Amniotic stem cell (primary cell): Measurements from ENCODE around the gene ISL2.

Experiments used
- DNase-seq: peaks from one replicate; lab custom pipeline; 2025; lab: John Stamatoyannopoulos, UW

The ISL2 gene

DNA sequence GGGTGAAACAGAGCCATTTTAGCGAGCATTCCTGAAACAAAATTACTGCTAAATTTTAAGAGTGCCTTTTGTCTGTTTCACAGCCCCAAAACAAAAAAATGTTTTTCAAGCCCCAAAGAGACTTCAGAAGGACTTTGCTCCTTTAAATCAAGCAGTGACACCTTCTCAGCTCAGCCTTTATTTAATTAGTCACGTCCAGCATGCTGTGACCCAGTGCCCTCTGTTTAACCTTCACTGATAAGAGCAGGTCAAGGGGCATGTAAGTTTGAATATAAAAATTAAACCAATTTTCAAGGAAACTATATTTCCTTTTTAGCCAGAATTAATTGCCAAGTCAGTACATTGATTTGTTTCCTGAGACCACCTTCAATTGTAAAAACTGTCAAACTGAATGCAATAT lies 40.6 kb downstream of the ISL2 start:
- no peak for DNase-seq

DNA sequence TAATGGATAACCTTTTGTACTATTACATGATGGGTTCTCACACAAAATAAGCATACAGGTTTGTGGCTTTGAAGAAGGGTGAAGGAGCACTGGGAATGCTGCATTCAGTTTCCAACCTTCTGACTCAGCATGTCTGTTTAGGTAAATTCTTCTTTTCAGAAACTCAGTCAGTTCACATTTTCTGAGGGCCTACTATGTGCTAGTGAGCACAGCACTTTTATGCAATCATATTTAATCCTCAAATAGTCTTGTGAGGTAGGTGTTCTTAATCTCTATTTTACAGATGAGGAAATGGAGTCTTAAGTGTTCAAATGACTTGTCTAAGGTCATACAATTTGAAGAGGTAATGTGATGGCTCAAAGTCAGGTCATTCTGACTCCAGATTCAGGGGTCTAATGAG lies 41.2 kb downstream of the ISL2 start:
- no peak for DNase-seq

DNA sequence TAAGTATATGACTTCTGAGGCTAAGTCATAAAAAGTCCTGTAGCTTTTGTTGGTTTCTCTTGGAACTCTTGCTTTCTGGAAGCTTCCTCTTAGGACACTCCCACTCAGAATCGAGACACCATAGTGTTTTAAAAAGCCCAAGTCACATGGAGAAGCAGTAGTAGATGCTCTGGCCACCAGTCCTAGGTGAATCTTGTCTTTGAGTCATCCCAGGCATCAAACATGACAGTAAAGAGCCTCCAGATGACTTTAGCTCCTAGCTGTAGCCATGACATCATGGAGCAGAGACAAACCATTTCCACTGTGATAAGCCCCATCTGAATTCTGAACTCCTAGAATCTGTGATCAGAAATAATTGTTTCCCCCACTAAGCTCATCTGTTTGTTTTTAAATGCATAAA lies 42.1 kb downstream of the ISL2 start:
- DNase-seq, result no peak

DNA sequence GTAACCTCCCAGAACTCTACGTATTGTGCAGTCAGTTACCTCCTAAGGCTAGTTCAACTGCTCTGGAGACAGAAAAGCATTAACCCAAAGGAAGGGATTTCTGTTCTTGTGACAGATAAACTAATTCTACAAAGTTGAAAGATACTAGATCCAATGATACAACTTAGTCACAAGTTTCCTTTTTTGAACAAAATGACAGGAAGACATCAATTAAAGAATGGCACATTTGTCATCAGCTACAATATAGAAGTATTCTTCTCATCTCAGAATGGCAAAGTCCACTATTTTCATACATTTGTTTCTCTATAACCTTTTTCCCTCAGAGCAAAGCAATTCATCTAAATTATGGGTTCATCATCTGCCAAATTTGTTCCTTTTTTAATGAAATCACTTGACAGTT lies 43.7 kb downstream of the ISL2 start:
- DNase-seq, result no peak

GRCh38 chr15:76381366-76381765 lies 44.8 kb downstream of the ISL2 start:
- no peak for DNase-seq

DNA sequence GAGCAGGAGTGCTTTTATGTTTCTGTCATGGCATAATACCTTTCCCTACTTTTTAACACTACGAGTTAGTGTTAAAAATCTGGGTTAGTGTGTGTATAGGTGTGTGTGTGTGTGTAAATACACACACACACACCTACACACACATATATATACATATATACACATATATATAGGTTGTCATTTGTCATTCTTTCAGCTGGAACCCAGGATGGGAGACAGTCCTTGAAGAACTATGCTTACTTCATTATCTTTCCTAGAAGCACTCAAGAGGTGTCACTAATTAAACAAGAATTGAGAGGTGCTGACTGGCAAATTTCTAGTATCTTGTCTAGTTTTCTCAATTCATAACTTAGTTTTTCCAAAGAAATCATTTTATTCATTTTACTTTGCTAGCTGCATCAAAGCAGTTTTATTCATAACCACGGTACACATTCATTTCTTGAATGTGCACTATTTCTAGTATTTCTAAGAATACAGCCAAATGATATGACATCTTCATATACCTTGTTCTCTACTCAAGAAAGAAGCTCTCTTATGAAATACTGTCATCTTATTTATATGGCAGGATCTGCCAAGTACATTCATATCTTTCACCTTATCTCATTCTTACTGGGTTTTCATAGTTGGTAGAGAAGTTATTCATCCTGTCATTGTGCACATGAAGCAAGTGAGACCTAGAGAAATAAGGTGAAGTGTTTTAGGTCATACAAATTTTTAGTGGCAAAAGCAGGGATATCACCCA lies 46.6 kb downstream of the ISL2 start:
- DNase-seq, result no peak

GRCh38 chr15:76384409-76384808 lies 47.8 kb downstream of the ISL2 start:
- DNase-seq, result no peak

- DNase-seq, result no peak
Measured at GRCh38 chr15:76386178-76386577, 49.6 kb downstream of the ISL2 start.

DNA sequence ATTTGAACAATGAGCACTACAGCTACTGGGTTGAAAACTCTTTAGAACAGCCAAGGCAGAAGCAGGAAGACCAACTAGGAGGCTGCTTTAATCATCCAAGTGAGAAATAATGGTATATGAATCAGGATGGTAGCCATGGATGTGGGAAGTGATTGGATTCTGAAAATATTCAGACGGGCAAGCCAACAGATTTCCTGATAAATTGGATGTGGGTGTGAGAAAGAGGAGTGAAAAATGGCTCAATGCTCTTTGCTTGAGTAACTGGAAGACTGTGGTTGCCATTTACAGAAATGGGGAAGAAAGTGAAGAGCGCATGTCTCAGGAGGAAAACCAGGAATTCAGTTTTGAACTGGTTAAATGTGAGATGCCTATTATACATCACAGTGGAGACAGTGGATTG lies 50.4 kb downstream of the ISL2 start:
- no peak for DNase-seq

DNA sequence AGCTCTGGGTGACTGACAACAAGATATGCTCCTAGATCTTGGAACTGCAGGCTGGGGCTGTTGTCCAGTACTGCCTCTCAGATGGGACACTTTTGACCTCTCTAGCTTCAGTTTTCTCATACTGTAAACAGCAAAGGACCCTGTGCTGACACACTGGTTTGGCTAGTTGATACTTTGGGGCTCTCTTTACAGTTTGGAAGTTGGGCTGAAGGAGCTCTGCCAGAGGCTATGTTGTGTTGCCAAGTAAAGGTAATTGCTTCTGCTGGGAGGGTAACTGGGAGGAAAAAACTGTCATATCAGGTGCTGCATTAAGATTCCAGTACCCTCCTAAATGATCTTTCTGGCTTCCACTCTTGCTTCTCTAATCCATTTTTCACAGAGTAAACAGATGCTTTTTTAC lies 54.0 kb downstream of the ISL2 start:
- no peak for DNase-seq

DNA sequence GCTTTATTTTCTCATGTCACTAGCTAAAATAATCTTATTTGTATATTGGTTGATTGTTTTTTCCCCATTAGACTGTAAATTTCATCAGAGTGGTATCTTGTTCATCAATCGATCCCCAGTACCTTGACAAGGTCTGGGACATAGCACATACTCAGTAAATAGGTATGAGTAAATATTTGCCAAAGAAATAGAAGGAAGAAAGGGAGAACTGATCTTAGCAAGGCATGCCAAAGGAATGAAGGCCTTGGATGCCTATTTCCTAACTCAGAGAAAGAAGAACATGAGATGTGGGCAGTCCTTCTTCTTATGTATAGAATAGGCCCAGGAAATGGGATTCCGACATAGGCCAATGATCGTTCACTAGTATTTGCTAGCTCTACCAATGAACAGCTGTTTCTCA lies 54.7 kb downstream of the ISL2 start:
- DNase-seq, result no peak

- DNase-seq, result no peak
Measured at GRCh38 chr15:76391847-76392246, 55.3 kb downstream of the ISL2 start.
